Head of caudate nucleus (tissue), 42 donors: ENCODE measurements around the gene IQCE.
A peak's percentile ranks its signal among the peaks of the same experiment; 100 is the strongest.

Experiments
- DNase-seq, 42 donors: peaks; one replicate each; pipeline versions ENCODE4 v3.0.0 to v3.0.0-alpha.2; 2020 to 2021; ENCODE audit warnings: mixed read lengths in 7 of 42
- intact Hi-C: fragments of 100-400 bp; cut with DNase I; formaldehyde crosslinking; loops from one replicate; pipeline ENCODE4 v1.15.0; 2022

IQCE gene

DNA sequence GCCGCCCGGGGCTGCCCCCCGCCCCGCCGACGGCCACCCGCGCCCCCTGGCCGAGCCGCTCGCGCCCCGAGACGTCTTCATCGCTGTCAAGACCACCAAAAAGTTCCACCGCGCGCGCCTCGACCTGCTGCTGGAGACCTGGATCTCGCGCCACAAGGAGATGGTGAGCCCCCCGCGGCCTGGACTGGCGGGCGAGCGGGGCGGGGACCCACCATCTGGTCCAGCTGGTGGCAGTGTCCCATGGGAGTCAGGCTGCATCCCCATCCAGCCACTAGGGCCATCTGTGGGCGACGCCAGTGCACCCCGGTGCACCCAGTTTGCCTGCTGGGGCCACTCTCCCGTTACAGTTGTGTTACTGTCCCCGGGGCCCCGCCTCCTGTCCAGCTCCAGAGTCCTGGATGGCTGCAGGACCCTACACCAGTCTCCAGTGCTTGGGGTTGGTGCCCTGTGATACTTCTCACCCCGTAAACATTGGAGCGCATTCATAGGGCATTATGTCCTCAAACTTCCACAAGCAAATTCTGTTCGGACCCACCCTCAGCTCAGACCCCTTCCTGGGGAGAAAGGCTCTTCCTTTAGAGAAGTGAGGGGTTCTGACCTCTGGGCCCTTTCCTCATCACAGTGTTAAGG lies 38.5 kb upstream of the IQCE start:
- DNase-seq = peak in 7 of 42 donors; percentile 28 to 75 (median 50)
- intact Hi-C loops = loop anchor here (5.0 kb wide), 1 partner anchor 37 kb away; the partner anchor contains the start of genes BRAT1 and IQCE

GRCh38 chr7:2520761-2521290 lies 38.0 kb upstream of the IQCE start:
- intact Hi-C loops = loop anchor here (5.0 kb wide), 1 partner anchor 36 kb away; the partner anchor contains the start of genes BRAT1 and IQCE
- no peak for DNase-seq

- intact Hi-C loops = loop anchor here (5.0 kb wide), 1 partner anchor 36 kb away; the partner anchor contains the start of genes BRAT1 and IQCE
- DNase-seq = peak in 3 of 42 donors; percentile 26 to 63 (median 62)
These were observed 37.4 kb upstream of the IQCE start for GRCh38 chr7:2521341-2521745.

DNA sequence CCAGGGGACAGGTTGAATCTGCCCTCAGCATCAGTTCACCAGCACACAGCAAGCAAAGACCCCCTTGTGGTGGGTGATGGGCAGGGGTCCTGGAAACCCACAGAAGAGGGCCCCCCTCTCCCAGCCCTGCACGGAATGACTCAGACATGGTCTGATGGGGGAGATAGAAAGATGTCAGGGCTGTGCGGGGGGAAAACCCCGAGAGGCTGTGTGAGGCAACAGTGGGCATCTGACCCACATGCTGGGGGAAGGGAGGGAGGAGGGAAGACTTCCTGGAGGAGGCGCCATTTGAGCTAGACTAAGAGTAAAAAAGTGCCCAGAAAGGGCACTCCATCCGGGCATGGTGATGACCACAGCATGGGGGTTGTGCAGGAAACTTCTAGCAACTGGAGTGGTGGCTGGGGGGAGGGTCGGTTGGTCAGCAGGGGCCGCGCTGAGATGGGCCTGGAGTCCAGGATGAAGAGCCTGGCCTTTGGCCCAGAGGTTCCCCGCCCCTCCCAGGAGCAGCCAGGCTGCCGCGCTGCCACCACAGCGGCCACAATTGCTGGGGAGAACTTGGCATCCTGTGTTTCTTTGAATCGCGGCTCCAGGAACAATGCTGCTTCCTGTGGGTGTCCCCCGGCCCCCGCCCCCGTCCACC lies 36.7 kb upstream of the IQCE start:
- DNase-seq = peak in 8 of 42 donors; percentile 31 to 71 (median 44)
- intact Hi-C loops = loop anchor here (5.0 kb wide), 1 partner anchor 35 kb away; the partner anchor contains the start of genes BRAT1 and IQCE

DNA sequence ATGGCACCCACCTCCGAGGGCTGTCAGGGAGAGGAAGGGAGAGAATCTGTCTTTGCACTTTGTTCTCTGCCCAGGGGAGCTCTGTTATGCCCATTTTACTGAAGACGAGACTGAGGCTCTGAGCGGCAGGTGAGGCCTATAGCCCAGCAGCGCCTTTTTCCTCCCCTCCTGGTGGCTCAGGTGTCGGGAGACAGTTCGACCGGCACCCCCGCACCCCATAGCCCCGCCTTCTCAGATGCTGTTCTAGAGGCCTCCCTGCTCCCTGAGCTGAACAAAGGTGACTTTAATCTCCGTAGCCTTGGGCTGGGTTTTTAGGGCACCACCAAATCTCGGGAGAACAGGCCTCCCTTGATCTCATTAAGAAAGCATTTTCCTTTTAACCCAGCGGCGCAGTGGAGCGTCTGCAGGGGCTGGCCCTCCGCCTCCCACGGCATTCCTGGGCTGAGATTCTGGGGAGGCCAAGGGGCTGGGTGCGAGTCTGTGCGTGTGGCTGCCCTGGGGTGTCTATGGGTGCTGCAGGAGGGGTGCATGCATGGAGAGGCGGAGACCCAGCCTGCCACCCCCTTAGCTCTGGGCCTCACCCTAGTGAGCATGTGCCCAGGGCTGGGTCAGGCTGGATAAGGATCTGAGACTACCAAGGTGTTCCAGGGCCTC lies 35.9 kb upstream of the IQCE start:
- peak in 1 of 42 donors; percentile 51 for DNase-seq
- intact Hi-C loops = loop anchor here (5.0 kb wide), 1 partner anchor 34 kb away; the partner anchor contains the start of genes BRAT1 and IQCE

DNA sequence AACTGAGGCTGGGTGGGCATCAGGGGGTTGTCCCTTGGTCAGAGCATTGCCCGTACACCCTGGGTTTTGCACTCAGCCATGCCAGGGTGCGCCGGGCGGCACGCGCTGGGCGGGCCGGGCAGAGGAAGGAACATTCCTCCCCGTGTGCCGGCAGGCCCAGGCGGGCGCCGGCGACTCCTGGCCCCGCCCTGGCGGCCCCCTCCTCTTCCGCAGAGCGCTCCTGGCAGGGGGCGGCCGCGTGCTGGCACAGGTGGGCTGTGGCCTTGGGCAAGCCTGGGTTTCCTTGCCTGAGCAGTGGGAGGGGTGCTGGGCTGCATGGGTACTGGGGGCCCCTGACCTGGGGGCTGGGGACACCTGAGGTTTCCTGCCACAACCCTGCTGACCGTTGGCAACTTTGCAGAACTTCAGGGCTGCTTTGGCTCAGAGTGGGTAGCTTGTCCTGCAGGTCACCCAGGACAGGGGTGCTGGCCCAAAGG lies 35.3 kb upstream of the IQCE start:
- intact Hi-C loops = loop anchor here (5.0 kb wide), 1 partner anchor 34 kb away; the partner anchor contains the start of genes BRAT1 and IQCE
- peak in 1 of 42 donors; percentile 59 for DNase-seq

DNA sequence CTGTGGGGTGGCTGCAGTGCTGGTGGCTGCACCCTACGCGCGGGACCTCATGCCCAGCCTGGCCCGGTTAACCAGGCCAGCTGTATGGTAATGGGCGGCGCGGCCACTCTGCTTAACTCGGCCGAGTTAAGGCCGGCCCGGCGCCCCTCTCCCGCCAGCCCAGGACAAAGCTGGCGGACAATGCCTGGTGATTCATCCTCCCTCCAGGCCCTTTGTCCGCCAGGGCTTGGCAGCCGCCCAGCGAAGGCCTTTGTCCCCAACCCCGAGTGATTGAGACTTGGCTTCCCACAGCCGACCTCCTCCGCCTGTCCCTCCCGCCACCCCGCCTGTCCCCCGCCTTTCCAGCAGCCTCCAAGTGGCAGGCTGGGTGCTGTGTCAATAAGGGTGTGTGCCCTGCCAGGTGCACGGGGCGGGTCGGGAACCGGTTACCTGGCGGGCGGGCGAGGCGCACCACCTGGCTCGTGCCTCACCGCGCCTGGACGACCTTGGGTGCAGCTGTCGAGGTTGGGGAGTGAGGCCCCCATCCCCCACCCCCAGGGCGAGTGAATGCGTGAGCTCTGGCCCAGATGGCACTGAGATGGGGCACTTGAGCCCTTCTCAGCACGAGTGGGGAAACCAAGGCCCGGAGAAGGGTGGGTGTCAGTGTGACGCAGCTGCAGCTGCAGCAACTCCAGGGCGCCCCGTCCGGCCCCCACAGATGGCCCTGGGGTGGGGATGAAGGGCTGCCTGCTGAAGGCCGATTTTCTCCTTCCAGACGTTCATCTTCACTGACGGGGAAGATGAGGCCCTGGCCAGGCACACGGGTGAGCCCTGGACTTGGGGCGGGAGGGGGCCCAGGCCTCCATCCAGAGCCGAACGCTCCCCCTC lies 34.6 kb upstream of the IQCE start:
- DNase-seq = peak; percentile 84 to 98 (median 92)
- intact Hi-C loops = loop anchor here (5.0 kb wide), 1 partner anchor 33 kb away; the partner anchor contains the start of genes BRAT1 and IQCE

DNA sequence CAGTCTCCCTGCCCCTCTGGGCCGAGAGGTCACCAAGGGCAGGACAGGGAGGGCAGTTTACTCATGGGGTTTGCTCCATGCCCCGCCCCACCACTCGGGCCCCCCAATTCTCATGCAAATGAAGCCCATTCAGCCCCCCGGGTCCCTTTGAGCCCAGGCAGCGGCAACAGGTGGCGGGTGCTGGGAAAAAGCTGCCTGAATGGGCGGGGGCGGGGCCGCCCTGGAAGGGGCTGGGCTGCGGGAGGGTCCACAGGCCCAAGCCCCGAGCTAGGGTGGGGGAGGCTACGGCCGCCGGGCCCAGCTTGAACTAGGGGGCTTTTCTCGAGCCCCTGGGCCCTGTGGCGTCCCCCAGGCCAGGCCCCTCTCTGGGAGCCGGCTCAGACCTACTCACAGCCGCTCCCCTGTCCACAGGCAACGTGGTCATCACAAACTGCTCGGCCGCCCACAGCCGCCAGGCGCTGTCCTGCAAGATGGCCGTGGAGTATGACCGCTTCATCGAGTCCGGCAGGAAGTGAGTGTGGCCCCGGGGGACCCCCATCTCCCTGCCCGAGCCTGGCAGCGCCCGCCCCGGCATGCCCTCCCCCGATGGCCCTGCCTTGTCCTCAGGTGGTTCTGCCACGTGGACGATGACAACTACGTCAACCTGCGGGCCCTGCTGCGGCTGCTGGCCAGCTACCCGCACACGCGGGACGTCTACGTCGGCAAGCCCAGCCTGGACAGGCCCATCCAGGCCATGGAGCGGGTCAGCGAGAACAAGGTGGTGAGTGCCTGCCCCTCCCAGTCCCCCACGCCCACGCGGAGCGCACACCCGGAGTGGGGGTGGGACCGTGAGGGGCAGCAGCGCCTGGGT lies 33.7 kb upstream of the IQCE start:
- intact Hi-C loops = loop anchor here (5.0 kb wide), 1 partner anchor 32 kb away; the partner anchor contains the start of genes BRAT1 and IQCE
- DNase-seq = no peak

- intact Hi-C loops = no loop called here
- DNase-seq = no peak
These were observed 32.8 kb upstream of the IQCE start for GRCh38 chr7:2525658-2526630.

DNA sequence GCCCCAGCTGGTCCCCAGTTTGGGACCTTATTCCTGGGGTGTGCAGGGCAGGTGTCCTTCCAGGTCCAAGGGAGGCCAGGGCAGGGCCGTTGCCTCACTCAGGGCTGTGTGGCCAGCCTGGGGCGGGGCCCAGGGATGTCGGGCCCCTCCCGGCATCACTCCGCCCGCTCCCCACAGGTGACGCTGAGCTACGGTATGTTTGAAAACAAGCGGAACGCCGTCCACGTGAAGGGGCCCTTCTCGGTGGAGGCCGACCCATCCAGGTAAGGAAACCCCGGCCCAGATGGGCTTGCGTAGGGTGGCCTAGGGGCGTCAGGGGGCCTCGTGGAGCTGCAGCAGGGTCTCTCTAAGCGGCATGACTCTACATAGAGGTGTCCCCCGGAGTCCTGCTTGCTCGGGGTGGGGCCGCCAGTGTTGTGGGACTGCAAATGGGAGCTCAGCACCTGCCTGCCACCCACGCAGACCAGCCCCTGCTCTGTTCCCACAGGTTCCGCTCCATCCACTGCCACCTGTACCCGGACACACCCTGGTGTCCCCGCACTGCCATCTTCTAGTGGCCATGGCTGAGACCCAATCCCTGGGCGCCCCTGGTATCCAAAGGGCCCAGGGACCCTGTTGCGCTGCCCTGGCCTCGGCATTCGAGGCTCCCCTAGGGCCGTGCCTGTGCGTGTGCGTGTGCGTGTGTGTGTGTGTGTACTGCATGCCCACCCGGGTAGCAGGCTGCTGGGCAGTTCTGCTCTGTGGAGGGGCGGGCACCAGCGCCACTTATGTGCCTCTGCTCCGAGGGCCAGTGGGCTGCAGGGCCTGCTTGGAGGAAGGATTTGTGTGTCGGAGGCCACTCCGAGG lies 31.9 kb upstream of the IQCE start:
- no peak for DNase-seq
- intact Hi-C loops = no loop called here

DNA sequence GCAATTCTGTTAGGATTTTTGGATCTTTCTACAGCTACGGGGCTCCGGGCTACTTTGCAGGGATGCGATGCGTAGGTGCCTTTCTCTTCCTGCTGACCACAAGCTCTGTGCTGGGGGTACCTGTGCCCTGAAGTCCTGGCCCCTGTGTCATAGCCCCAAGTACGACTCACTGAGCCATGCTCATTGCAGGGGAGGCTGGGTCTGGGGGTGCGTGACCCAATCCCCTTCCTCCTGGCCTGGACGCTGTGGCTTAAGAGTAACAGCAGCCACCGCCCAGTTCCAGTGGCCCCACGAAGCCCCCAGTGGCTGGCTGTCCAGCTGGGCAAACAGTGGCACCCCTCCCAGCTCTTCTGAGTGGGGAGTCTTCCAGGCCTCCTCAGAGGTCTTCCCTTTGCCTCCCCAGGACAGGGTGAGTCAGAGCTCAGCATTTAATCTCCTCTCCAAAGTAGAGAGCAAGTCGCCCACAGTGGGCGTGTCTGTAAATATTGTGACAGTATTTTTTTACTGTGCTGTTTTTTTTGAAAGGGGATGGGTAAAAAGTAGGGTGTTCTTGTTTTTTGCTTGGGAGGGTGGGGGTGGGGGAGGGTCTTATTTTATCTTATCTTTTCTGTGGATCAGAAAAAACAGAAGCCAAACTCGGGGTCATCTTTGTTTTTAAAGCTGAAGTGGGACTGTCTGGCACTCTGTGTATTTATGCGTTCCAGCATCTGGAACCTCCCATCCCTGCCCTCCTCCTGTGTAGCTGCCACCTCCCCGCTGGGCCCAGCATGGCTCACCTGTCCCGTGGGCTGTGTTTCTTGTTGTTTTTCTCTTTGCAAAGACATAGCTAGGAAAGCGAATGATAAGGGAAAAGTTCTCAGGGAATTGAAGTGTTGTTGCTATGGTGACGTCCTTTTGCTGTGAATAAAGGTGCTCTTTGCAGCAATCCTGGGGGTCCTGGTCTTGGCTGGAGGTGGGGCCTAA lies 31.0 kb upstream of the IQCE start:
- peak in 3 of 42 donors; percentile 45 to 71 (median 52) for DNase-seq
- intact Hi-C loops = no loop called here

GRCh38 chr7:2528481-2529095 lies 30.2 kb upstream of the IQCE start:
- no peak for DNase-seq
- intact Hi-C loops = no loop called here

DNA sequence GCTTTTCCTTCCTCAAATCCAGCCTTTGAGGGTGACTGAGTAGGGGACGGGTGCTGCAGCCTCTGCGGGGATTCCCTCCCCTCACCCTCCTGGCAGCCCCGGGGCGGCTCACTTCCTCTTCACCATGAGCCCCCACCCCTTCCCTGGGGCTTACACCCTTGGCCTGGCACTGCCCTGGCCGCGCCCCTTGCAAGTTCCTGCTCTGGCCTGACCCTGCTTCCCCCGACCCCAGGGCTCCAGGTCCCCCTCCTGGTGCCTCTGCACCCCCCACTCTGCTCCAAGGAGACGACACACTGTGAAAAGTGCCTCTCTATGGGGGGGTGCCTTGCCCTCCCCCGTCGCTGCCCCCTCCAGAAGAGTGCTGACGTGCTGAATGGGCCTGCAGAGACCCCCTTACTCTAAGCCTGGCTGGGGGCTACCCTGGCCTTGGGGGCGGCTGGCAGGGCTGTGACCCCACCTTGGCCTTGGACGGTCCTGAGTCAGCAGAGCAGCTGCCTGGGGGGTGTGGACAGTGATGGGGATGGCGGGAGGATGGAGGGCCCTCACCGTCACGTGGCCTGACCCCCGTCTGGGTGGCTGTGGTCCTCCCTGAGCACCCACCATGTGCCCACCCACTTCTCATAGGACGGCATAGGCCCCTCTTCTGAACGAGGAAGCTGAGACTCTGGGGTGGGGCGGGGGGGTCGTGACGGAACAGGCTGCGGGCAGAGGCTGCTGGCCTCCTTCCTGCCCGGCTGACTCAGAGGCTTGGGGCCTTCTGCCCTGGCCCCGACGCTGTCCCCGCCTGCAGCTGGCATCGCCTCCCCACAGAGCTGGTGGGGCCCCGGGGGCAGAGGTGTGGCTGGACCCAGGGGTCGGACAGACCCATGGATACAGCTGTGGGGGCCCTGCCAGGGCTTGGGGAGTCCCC lies 29.4 kb upstream of the IQCE start:
- intact Hi-C loops = no loop called here
- DNase-seq = peak in 26 of 42 donors; percentile 41 to 74 (median 63)
